Measurements from ENCODE around the gene SIMC1.

Gene SIMC1

GRCh38 chr5:176320577-176320976 lies 82.4 kb downstream of the SIMC1 start:
- Mint-ChIP-seq H3K4me3 (no peak overlapping the region), H3K27ac (no peak overlapping the region), H3K27me3 (no peaks in the 10 kb centered on the region), H3K4me1 (no peaks in the 10 kb centered on the region), H3K9me3 (no peaks in the 10 kb centered on the region)
- ATAC-seq: no peak
- no peak for DNase-seq

- H3K4me3 Mint-ChIP-seq: no peak overlapping the region
- no peak overlapping the region for H3K27ac Mint-ChIP-seq
- peaks cover 0 to 14% of the 10 kb centered on the region in 2 donors for H3K9me3 Mint-ChIP-seq
- H3K27me3 Mint-ChIP-seq: no peaks in the 10 kb centered on the region
- no peak for DNase-seq
- H3K4me1 Mint-ChIP-seq: no peaks in the 10 kb centered on the region
- ATAC-seq: no peak
These were observed 96.0 kb downstream of the SIMC1 start for GRCh38 chr5:176334031-176334770.

- no peak for DNase-seq
- Mint-ChIP-seq H3K4me3 (no peak overlapping the region), H3K4me1 (no peaks in the 10 kb centered on the region), H3K27me3 (no peaks in the 10 kb centered on the region), H3K9me3 (peaks cover 0 to 14% of the 10 kb centered on the region in 2 donors), H3K27ac (no peak overlapping the region)
- no peak for ATAC-seq
These were observed 99.7 kb downstream of the SIMC1 start for GRCh38 chr5:176337913-176338312.

- no peak overlapping the region for H3K4me3 Mint-ChIP-seq
- H3K27me3 Mint-ChIP-seq: no peaks in the 10 kb centered on the region
- DNase-seq (no peak), ATAC-seq (no peak)
- H3K27ac Mint-ChIP-seq: no peak overlapping the region
- peaks cover 0 to 5% of the 10 kb centered on the region in 2 donors for H3K9me3 Mint-ChIP-seq
- no peaks in the 10 kb centered on the region for H3K4me1 Mint-ChIP-seq
These were observed 101.1 kb downstream of the SIMC1 start for GRCh38 chr5:176339304-176339703.

- no peak overlapping the region for H3K4me3 Mint-ChIP-seq
- H3K27ac Mint-ChIP-seq: peak overlapping the region; percentile 45 to 66
- no peaks in the 10 kb centered on the region for H3K4me1 Mint-ChIP-seq
- no peaks in the 10 kb centered on the region for H3K9me3 Mint-ChIP-seq
- DNase-seq (no peak), ATAC-seq (no peak)
- no peaks in the 10 kb centered on the region for H3K27me3 Mint-ChIP-seq
These were observed 103.3 kb downstream of the SIMC1 start for GRCh38 chr5:176341325-176342157.

GRCh38 chr5:176342158-176342483 lies 103.9 kb downstream of the SIMC1 start:
- Mint-ChIP-seq H3K27ac (peak overlapping the region in 1 of 2 donors; percentile 66), H3K27me3 (no peaks in the 10 kb centered on the region), H3K4me1 (no peaks in the 10 kb centered on the region), H3K4me3 (no peak overlapping the region), H3K9me3 (no peaks in the 10 kb centered on the region)
- DNase-seq (no peak), ATAC-seq (no peak)

GRCh38 chr5:176342766-176343458 lies 104.7 kb downstream of the SIMC1 start:
- H3K4me3 Mint-ChIP-seq: no peak overlapping the region
- no peaks in the 10 kb centered on the region for H3K27me3 Mint-ChIP-seq
- ATAC-seq (no peak), DNase-seq (no peak)
- H3K4me1 Mint-ChIP-seq: no peaks in the 10 kb centered on the region
- no peak overlapping the region for H3K27ac Mint-ChIP-seq
- no peaks in the 10 kb centered on the region for H3K9me3 Mint-ChIP-seq

- Mint-ChIP-seq H3K9me3 (no peaks in the 10 kb centered on the region), H3K4me3 (no peak overlapping the region), H3K27me3 (no peaks in the 10 kb centered on the region), H3K4me1 (peaks cover 17% of the 10 kb centered on the region), H3K27ac (peak overlapping the region in 1 of 2 donors; percentile 39)
- ATAC-seq (no peak), DNase-seq (no peak)
These were observed 112.2 kb downstream of the SIMC1 start for GRCh38 chr5:176350416-176350815.

- no peaks in the 10 kb centered on the region for H3K9me3 Mint-ChIP-seq
- ATAC-seq: no peak
- H3K27me3 Mint-ChIP-seq: no peaks in the 10 kb centered on the region
- DNase-seq: no peak
- no peak overlapping the region for H3K4me3 Mint-ChIP-seq
- peaks cover 20% of the 10 kb centered on the region for H3K4me1 Mint-ChIP-seq
- H3K27ac Mint-ChIP-seq: no peak overlapping the region
These were observed 114.1 kb downstream of the SIMC1 start for GRCh38 chr5:176352116-176352878.

- no peaks in the 10 kb centered on the region for H3K9me3 Mint-ChIP-seq
- no peak overlapping the region for H3K4me3 Mint-ChIP-seq
- H3K27ac Mint-ChIP-seq: peak overlapping the region in 1 of 2 donors; percentile 10
- no peak for ATAC-seq
- DNase-seq: no peak
- no peaks in the 10 kb centered on the region for H3K27me3 Mint-ChIP-seq
- H3K4me1 Mint-ChIP-seq: peaks cover 31% of the 10 kb centered on the region
These were observed 115.3 kb downstream of the SIMC1 start for GRCh38 chr5:176353533-176353932.

- no peak overlapping the region for H3K4me3 Mint-ChIP-seq
- DNase-seq (no peak), ATAC-seq (no peak)
- peaks cover 40% of the 10 kb centered on the region for H3K4me1 Mint-ChIP-seq
- H3K9me3 Mint-ChIP-seq: no peaks in the 10 kb centered on the region
- no peaks in the 10 kb centered on the region for H3K27me3 Mint-ChIP-seq
- H3K27ac Mint-ChIP-seq: peak overlapping the region in 1 of 2 donors; percentile 21
These were observed 117.4 kb downstream of the SIMC1 start for GRCh38 chr5:176355400-176356178.

GRCh38 chr5:176356179-176356566 lies 117.9 kb downstream of the SIMC1 start:
- peaks cover 40% of the 10 kb centered on the region for H3K4me1 Mint-ChIP-seq
- DNase-seq (no peak), ATAC-seq (no peak)
- no peaks in the 10 kb centered on the region for H3K27me3 Mint-ChIP-seq
- peak overlapping the region in 1 of 2 donors; percentile 21 for H3K27ac Mint-ChIP-seq
- no peaks in the 10 kb centered on the region for H3K9me3 Mint-ChIP-seq
- H3K4me3 Mint-ChIP-seq: no peak overlapping the region

GRCh38 chr5:176359658-176360057 lies 121.4 kb downstream of the SIMC1 start:
- DNase-seq: no peak
- no peaks in the 10 kb centered on the region for H3K9me3 Mint-ChIP-seq
- peaks cover 43% of the 10 kb centered on the region for H3K4me1 Mint-ChIP-seq
- no peak for ATAC-seq
- no peaks in the 10 kb centered on the region for H3K27me3 Mint-ChIP-seq
- H3K4me3 Mint-ChIP-seq: peak overlapping the region; percentile 45 to 77
- H3K27ac Mint-ChIP-seq: no peak overlapping the region

GRCh38 chr5:176360894-176361436 lies 122.7 kb downstream of the SIMC1 start:
- H3K4me3 Mint-ChIP-seq: peak overlapping the region; percentile 98
- H3K9me3 Mint-ChIP-seq: no peaks in the 10 kb centered on the region
- DNase-seq (no peak), ATAC-seq (peak; percentile 6)
- peaks cover 43% of the 10 kb centered on the region for H3K4me1 Mint-ChIP-seq
- H3K27ac Mint-ChIP-seq: peak overlapping the region; percentile 98 to 99
- no peaks in the 10 kb centered on the region for H3K27me3 Mint-ChIP-seq

Data from stimulated activated naive CD8-positive, alpha-beta T cell treated with anti-CD3 and anti-CD28 coated beads, Interleukin-15, amount 100 ng/mL, for 72 hours (primary cell).